Fibroblast of skin of right biceps (primary cell): ENCODE data around the gene PDSS2.
"Not testable (repeated sequence)": the region's sequence is repeated elsewhere in the genome, so short reads cannot be mapped to it uniquely, and the experiment has no call there.

Source experiments
- DNase-seq: peaks from one replicate; pipeline ENCODE4 v3.0.0-alpha.2; 2013

The PDSS2 gene, protein sequence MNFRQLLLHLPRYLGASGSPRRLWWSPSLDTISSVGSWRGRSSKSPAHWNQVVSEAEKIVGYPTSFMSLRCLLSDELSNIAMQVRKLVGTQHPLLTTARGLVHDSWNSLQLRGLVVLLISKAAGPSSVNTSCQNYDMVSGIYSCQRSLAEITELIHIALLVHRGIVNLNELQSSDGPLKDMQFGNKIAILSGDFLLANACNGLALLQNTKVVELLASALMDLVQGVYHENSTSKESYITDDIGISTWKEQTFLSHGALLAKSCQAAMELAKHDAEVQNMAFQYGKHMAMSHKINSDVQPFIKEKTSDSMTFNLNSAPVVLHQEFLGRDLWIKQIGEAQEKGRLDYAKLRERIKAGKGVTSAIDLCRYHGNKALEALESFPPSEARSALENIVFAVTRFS

DNA sequence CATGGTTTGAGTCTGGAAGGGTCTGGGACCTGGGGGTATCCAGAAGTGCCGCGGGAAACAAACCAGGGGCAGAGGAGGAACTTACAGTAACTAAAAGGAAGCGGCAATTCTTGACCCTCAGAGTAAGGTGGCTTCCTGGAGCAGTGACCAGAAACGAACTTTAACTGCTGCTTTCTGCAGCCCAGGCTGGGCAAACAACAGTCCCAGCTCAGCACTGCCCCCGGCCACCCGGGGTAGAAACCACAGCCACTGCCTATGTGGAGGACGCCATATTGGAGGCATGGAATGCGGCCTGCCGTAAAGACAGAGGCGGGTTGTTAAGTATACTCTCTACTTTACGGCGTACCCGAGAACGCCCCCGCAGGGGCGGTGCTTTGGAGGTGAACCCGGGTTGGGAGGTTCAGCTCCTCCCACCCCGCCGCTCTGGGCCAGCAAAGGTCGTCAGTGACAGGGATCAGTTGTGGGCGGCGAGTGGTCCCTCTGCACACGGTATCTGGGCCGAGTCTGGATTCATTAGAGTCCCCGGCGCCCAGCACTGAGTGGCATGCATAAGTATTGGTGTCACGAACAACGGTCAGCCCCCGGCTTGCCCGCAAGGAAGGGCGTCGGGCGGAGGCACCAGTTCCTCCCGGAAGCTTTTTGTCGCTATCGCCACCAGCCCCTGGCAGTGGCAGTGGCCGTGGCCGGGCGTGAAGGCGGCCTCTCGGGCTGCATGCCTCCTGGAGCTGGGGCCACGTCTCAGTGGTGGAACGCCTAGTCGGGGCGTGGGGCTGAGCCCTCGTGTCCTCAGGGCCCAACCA lies at the start of gene PDSS2:
PDSS2 (minus strand) TSS at position 282 of the 800 bp plus-strand sequence; CDS start at position 3, 279 bp downstream.
- peak; percentile 97 for DNase-seq

DNA sequence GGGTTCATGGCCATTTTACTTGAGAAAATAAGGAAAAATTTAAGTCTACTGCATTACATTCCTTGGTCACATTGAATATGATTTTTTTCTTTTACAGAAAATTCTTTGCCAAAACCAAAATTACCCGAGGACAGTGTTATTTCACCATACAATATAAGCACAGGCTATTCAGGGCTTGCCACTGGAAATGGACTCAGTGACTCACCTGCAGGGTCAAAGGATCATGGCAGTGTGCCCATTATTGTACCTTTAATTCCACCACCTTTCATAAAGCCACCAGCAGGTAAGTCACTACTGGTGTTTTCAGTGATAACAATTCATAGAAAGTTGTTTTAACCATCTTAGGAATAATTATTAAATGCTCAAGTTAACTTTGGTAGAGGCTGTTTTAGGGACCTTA lies 46.8 kb upstream of the PDSS2 start:
- no peak for DNase-seq

DNA sequence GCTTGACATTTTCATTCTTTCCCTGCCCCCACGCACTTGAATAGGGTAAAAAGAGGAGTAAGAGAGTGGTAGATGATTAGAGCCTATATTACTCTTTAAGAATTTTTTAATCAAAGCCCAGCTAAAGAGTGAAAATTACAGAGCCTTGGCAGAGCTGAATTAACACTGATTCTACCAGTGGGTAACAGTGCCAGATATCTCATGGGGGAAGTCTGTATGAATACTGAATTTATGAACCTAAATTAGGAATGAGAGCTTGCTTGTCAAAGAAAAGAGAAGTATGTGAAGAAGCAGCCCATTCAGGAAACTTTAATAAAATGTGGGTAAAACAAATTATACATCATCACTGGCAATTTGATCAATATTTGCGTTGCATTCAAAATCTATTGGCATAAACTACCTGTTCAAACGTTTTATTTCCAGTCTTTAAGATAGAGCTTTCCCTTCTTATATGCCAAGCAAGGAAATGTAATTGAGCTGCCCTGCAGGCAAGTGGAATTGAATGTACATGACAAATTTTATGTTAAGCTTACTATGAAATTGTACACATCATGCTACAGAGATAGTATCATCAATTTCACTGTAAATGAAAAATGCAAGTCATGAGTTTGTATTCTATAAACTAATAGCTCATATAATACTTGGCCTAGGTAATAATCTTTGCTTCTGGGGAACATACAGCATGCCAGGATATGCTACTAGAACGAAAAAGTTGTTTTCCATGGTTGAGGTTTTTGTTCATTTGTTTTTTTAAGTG lies 45.1 kb upstream of the PDSS2 start:
- no peak for DNase-seq

DNA sequence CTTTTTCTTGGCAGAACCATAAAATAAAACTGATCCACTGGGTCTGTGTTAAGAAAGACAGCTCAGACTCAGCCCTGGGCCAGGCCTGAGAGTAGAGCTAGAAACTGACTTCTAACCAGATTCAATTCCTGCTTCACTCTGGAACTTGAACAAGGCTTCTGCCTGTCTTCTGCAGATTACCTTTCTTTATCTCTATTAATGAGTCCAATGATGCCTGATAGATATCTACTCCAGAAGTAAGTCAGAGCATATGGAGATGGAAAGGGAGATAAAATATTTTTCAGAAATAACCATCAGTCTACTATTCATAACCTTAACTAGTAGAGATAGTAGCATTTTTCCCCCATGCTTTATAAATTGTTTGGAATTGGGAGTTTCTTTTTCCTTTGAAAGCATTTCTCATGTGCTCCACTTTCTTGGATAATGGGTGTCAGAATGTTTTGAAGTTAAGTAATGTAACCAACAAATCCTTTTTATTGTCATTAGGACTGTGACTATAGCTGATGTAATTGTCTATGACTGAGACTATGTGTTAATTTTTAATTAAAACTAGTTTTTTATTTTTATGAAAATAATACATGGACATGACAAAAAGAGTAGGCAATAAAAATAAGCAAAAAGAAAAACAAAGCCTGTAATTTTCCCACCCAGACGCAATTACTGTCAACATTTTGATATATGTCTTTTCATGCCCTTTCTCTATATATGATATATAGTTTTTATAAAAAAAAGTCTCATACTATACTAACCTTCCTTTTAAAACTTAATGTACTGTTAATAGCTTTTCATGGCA lies 37.7 kb upstream of the PDSS2 start:
- DNase-seq = no peak

DNA sequence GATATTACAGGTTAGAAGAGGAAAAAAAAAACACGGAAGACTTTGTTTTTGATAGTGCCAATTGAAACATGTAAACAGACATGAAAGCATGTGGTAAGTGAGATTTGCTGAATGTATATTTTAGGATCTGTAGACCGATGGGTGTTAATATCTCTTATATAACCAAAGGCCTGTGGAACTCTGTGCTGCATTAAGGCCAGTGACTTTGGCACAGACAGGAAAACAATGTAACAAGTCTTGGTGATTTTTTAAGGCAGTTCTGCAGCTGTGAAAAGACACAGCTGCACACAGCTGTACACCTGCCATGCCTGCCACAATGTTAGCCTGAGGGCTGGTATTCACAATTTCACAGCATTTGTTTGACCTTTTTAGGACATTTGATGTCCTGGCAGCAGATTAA lies 36.6 kb upstream of the PDSS2 start:
- DNase-seq = no peak

DNA sequence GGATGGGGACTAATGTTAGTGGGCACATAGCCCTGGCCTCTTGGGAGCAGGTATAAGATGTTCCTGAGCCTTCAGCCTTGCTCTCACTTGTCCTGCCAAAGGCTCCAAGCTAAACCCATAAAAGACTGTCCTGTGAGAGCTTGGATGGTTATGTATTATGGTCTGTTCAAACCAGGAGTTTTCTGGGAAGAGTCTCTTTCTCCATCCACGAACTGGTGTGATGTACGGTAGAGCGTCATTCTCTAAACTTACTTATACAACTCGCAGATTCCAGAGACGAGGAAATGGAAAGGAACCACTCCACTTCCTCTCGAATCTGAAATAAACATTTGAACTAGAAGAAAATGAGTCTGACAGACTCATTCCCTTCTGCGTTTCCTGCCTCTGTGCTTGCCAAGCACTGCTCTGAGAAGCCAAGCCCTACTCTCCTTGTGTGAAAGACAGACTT lies 35.9 kb upstream of the PDSS2 start:
- peak; percentile 36 for DNase-seq

DNA sequence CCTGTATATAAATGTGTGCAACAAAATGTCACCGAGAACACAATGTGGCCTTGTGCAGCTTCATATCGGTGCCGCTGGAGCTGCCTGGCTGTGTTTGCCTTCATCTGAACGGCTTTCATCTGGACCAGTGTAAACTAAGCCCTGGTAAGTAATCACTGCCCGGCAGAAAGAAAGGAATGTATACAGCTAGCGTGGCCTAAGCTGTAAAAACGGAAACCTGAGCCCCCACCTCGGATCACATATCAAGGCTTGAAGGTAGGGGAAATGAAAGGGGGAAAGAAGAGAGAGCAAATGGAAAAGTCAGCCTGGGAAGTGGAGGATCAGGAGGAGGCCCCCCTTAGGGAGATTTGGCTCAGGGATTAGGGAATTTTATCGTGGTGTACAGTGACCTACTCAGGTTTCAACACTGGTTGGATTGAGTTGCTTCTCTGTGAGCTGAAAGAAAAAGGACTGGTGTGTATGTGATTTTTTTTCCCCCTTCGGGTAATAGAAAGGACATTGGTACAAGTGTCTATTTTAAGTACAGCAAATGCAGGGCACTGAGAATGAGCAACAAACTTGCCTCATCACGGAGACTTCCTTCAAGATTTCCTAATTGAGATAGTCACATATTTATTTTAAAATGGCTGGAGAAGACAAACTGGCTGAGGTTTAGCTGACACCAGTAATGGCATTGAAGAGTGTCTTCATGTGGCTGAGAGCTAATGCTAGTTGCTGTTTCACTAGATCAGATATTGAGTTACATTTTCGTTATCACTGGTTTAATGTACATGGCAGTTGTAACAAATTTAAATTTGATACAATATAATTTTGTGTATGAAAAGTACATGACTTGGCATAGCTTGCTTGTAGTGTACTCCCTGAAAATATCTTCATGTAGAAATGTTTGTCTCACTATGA lies 34.0 kb upstream of the PDSS2 start:
- no peak for DNase-seq

DNA sequence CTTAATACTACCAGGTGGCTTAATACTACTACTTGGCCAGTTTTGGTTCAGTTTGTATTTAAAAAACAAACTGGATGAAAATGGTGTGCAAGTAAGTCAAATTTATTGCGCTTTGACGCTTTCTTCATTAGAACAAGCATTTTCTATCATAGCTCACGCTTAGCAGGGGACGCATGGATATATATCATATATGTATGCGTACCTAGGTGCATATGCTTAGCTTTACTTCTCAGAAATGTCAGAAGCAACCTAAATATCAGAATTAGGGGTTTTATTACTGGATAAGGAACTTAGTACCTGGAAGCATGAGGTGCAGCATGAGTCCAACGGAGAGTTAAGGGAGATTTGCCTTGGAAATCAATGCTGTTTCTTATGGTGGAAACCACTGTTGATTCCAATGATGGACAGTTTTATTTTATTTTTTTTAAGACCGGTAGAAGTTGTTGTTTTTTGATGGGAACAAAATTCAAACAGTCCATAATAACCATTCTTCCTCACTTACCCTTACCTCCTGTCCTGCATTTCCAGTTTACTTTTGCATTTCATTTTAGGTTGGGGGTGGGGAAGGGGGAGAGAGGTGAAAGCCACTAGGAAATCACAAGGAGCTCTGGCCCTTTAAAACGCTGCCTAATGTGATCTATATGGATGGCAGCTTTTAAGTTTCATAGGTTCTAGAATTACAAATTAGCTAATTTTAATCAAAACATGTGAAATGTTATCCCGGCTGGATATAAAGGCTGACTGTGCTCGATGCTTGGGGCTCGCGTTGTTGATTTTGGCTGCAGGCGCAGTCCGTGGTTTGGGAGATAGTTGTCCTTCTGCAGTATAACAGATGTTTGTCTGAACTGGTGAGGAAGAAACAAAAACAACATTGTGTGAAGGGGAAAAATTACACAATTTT lies 32.6 kb upstream of the PDSS2 start:
- peak; percentile 66 for DNase-seq

DNA sequence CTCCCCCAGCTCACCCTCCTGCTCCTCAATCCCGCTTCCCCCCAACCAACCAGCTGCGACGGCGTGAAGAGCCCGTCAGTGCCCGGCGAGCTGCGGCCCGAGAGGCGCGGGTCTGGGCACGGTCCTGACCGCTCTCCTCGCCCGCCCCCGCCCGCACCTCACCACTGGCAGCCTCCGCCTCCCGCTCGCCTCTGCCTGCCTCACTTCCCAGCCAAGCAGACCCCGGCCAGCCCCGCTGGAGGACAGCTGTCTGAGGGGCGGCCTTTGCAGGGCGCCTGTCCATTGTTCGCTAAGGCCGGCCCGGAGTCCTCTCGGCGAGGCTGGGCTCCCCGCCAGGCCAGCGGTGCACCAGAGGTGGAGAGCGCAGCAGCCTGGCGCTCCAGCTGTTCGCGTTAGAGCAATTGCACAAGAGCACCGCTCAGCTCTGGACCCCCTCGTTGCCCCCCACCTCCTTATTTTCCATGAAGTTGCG lies 31.8 kb upstream of the PDSS2 start:
- peak; percentile 18 for DNase-seq

DNA sequence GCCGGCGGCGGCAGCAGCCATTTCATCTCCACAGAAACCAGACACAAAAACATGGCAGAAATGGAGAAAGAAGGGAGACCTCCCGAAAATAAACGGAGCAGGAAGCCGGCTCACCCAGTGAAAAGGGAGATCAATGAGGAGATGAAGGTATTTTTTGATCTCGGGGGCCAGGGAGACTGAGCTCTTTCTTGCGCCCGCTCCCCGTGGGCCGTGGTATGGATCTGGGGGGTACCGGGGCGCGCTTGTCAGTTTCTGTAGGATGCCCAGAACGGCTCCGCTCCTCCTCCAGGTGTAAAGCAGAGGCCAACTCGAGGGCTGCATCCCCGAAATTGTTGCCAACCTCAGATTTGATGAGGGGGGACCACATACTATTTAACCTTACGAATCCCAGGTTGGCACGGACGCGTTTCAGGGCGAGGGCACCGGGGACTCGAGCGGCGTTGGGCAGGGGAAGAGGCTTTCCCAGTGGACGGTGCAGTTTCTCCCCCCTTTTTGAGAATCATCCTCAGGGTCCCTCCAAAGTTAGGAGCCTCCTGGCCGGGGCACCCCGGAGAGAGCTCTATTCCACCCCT lies 31.3 kb upstream of the PDSS2 start:
- DNase-seq = no peak

DNA sequence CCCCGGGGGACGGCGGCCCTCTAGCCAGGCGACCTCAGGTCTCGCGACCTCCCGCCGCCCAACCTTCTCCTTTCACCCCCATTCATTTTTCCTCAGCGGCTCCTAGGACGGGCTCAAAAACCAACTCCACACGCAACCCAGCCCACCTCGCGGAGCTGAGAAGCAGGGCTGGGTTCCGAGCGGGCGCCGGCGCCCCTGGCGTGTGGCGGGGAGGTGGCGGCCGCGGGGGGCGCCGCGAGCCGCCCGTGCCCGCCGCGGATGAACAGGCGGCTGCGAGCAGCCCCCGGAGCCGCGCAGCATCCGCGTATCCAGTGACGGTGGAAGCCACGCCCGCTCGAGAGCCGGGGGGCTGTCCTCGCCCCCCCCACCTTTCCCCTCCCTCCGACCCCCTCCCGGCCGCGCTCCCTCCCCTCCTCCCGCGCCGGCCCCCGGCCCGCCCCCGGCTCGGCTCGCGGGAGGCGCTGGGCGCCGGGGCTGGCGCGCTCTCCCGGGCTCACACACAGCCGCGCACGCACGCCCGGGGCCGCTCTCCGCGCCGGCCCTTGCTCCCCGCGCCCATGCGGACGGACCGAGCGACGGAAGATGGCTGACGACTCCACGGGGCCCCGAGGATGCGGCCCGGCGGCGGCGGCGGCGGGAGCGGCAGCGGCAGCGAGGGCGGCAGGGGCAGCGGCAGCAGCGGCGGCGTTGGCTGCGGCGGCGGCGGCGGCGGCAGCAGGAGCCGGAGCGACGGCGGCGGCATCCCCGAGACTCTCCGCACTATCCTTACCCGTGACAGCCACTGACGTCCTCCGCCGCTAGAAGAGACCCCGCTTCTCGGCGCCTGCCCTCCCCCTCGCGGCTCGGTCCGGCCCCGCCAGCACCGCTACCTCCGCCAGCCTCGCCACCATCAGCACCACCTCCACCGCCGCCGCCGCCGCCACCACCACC lies 30.5 kb upstream of the PDSS2 start, which contains the start of gene SOBP:
SOBP (plus strand) TSS at position 482 of the 930 bp plus-strand sequence. CDS start 500 bp downstream, outside the sequence.
- peak; percentile 57 for DNase-seq

DNA sequence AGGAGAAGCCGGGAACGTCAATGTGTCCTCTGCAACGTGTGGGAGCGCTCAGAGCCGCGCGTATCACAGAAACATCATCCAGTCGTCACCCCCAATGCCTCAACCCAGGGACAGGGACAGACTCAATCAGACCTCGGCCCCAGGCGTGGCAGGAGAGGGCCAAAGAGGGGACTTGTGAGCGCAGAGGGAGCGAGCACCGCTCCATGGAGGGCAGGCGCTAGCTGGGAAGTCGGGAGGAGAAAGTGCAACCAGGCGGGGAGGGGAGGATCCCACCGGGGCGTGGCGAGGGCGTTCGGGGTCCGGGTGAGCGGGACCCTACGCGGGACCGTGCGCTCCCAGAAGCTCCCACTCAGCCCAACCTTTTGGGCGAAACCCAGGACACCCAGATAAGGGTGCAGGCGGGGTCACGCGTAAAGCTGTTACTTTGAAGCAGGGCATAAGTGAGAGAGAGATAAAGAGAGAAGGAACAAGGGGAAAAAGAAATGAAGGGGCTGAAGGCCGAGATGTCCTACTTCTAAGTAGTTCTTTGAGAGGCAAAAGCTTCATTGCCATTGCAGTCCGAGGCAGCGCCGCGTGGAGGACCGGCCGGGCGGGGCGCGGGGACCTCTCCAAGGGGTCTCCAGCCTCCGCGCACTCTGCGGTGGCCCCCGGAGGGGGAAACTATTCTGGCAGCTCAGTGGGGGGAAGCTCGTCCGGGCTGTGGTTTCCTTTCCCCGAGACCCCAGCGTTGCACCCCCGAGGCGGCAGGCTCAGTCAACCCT lies 29.7 kb upstream of the PDSS2 start:
- DNase-seq = peak; percentile 19

DNA sequence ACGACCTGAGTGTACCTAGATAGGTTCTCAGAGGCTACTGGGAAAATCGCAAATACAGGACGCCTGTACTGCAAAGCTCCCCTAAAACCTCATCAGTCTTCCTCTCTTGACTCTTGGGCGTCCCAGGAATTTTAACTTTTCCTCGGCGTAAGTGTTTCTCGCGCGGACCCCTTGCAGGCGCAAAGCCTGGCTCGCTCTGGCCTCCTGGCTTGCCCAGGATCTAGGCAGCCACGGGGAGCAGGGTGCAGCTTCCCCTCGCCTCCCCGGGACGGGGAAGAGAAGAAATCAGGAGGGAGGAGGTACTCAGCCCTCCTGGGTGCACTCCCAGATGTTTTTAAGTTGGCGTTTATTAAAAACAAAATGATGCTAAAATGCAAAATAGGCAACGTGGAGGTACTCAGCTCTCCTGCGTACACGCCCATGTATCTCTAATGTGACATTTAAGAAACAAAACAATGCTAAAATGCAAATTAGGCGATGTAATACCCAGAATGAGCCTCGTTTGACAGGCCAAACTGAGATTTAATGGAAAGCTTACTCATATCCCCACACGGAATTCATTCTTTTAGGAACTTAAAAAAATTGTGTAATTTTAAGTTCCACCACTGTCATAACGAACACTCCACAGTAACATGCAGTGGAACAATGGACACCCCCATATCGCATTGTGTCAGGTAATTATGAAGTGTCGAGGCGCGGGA lies 29.0 kb upstream of the PDSS2 start:
- no peak for DNase-seq

DNA sequence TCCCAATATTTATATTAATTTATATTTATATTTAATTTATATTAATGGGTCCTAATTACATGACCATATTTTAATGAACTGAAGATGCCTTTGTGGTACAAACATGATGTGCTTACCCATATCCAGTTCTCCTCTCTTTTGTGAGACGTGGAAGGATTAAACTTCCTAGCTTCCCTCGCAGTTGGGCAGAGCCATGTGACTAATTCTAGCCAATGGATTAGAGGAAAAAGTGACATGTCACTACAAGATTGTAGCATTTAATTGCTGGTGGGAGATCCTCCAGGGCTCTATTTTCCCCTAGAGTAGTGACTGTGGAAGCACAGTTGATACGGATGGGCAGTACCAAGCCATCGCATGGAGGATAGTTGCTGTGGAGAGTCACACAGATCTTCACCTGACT lies 25.8 kb upstream of the PDSS2 start:
- no peak for DNase-seq

DNA sequence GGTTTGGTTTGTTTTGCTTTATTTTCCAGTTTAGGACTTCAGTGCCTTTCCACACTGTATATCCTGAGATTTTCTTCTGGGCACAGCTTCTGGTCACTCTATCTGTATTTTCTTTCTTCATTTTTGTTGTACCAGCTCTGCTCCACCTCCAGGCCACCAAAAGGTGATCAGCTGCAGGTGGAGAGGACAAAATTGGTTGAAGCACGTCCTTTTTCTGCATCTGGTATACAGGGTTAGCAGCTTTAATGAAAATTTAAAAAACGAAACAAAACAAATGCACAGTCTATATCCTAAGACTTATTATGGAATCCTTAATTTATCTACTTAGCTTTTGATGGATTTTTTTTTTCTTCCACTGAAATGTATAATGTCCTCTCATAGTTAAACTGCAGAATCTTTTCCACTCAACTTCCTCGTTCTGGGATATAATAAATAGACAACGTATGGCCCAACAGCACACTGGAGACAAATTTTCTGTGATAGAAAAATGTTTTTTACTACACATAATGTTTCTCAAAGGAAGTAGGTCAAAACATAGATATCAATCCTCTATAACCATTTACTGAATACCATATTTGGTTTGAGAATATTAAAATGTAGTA lies 19.8 kb upstream of the PDSS2 start:
- no peak for DNase-seq

DNA sequence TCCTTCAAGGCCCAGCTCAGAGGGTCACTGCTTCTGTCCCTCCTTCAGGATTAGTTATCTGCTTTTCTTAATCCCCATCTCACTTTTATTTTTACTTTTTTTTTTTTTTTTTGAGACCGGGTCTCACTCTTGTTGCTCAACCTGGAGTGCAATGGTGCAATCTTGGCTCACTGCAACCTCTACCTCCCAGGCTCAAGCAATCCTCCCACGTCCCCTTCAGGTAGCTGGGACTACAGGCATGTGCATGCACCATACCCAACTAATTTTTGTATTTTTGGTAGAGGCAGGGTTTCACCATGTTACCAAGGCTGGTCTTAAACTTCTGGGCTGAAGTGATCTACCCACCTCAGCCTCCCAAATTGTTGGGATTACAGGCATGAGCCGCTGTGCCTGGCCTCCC lies 16.5 kb upstream of the PDSS2 start:
- not testable (repeated sequence) for DNase-seq

DNA sequence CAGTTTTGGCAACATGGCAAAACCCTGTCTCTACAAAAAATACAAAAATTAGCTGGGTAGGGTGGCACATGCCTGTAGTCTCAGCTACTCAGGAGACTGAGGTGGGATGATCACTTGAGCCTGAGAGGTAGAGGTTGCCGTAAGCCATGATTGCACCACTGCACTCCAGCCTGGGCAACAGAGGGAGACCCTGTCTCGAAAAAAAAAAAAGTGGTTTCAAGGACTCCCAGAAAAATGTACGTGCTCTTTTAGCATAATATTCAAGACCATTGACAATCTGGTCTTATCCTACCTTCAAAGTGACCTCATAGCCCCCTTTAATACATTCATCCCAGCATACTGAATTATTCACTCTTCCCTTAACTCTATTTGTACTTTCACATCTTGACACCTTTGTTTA lies 16.0 kb upstream of the PDSS2 start:
- not testable (repeated sequence) for DNase-seq
